ENCODE measurements around the gene ERBB4. TPM values are rescaled to one million over a fixed set of nuclear protein-coding genes. Genes with fewer than 3 reads are reported as not detected.

Gene ERBB4
- total RNA-seq, 1 donor from 2014 or later: 8.3 TPM

DNA sequence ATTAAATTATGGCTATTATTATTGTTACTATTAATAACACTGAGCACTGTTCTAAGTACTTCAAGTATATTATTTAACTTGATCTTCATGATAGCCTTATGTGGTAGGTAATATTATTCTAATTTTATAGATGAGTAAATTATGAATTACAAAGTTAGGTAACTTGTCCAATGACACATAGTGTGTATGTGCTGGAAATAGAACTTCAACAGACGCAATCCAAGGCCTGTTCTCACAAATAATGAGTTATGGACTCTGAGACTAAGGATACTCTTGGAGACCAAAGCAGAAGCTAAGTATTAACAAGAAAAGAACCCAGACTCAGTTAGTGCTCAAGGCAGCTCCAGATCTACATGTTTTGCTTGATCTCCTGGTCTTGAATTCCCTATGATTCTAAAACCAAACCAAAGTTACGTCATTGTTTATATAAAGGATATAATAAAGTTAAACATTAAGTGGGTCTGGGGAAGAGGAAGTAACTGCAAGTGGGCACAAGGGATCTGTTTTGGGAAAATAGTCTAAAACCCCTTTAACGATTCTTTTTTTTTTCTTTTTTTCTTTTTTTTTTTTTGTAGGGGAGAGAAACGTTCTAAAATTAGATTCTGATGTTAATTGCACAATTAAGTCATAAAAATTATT, 211.3 kb downstream of the ERBB4 start:
- H3K4me1 ChIP-seq: peaks cover 9% of the 10 kb centered on the region
- no peak overlapping the region for H3K27ac ChIP-seq (replicated peaks)
- TF ChIP-seq, protein P1, sequence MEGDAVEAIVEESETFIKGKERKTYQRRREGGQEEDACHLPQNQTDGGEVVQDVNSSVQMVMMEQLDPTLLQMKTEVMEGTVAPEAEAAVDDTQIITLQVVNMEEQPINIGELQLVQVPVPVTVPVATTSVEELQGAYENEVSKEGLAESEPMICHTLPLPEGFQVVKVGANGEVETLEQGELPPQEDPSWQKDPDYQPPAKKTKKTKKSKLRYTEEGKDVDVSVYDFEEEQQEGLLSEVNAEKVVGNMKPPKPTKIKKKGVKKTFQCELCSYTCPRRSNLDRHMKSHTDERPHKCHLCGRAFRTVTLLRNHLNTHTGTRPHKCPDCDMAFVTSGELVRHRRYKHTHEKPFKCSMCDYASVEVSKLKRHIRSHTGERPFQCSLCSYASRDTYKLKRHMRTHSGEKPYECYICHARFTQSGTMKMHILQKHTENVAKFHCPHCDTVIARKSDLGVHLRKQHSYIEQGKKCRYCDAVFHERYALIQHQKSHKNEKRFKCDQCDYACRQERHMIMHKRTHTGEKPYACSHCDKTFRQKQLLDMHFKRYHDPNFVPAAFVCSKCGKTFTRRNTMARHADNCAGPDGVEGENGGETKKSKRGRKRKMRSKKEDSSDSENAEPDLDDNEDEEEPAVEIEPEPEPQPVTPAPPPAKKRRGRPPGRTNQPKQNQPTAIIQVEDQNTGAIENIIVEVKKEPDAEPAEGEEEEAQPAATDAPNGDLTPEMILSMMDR (IDR thresholded peaks at IDR 0.05; ENCODE audit: borderline replicate concordance): no peak

DNA sequence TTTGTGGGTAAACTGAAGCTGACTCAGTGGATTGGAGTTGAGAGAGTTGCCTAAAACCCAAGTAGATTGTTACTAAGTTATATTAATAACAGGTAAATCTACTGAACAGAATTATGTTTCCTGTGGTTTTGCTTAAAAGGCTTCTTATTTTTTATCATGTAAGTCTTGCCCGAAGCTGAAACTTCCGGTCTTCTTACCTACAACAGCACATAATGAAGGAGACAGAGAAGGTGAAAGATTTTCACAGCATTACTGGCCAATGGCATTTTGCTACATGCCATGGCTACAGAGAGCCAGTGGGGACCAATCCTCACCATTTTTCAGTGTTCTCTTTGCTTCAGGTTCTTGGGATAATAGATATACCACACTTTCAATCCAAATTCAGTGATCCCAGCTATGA, 220.0 kb downstream of the ERBB4 start:
- intact Hi-C loops (cut with micrococcal nuclease): no loop called here
- no peak overlapping the region for H3K27ac ChIP-seq (replicated peaks)
- TF ChIP-seq, protein P1 (IDR thresholded peaks at IDR 0.05; ENCODE audit: borderline replicate concordance): no peak
- no peaks in the 10 kb centered on the region for H3K27me3 ChIP-seq (ENCODE audit: low read depth)
- no peaks in the 10 kb centered on the region for H3K36me3 ChIP-seq
- H3K4me3 ChIP-seq: no peak overlapping the region
- peaks cover 6% of the 10 kb centered on the region for H3K4me1 ChIP-seq
- no peaks in the 10 kb centered on the region for H3K9me3 ChIP-seq (replicated peaks)
- DNase-seq: no peak

More for the DNA sequence above, 211.3 kb downstream of the ERBB4 start:
- H3K36me3 ChIP-seq: no peaks in the 10 kb centered on the region
- no peak for DNase-seq
- intact Hi-C loops (cut with micrococcal nuclease): no loop called here
- H3K27me3 ChIP-seq (ENCODE audit: low read depth): no peaks in the 10 kb centered on the region
- H3K9me3 ChIP-seq (replicated peaks): no peaks in the 10 kb centered on the region
- no peak overlapping the region for H3K4me3 ChIP-seq

DNA sequence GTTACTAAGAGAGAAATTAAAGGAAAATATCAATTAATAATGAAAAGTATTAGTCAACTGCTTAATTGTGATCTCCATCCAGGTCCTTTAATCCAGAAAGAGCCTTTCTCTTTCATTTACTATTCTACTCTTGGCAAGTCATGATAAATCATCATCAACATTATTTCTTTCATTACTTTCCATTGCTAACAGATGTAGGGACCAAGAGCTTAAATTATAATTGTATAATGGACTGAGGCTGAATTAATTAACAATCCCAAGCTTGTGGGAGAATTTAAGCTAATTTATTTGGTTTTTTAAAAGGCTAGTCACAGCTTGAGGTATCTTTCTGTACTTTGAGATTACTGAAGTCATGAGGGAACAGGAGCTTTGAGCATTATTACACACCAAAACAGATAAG, 223.9 kb downstream of the ERBB4 start:
- Histone ChIP-seq H3K36me3 (no peaks in the 10 kb centered on the region), H3K4me3 (no peak overlapping the region), H3K27ac (replicated peaks) (no peak overlapping the region), H3K4me1 (peaks cover 6% of the 10 kb centered on the region), H3K27me3 (ENCODE audit: low read depth) (no peaks in the 10 kb centered on the region), H3K9me3 (replicated peaks) (no peaks in the 10 kb centered on the region)
- intact Hi-C loops (cut with micrococcal nuclease): no loop called here
- DNase-seq: no peak
- TF ChIP-seq, protein P1 (IDR thresholded peaks at IDR 0.05; ENCODE audit: borderline replicate concordance): no peak

DNA sequence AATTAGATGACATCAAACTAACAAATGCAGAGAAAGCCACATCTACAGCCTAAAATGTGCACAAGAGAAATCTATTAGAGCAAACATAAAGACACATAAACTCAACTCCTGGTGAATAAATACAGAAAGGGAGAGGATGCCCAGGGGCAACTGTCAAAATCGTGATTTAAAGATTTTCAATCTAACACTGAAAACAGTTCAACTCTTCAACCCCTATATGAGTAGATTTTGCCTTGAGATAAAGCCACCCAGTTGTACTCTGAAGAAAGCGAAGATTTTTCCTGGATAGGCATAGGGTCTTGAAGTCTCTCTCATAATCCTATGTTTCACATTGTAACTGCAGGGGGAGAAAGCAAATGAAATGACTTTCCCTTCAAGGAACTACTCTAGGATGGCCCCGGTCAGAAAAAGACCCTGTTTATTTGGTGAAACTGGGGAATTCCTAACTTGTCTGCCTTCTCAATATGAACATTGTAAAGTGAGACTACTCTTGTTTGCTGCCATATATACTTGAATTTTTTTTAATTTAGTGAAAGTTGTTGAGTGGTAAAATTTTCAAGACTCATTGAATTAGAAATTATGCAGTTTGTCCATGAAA, 226.7 kb downstream of the ERBB4 start:
- Histone ChIP-seq H3K36me3 (no peaks in the 10 kb centered on the region), H3K4me1 (peaks cover 6% of the 10 kb centered on the region), H3K9me3 (replicated peaks) (no peaks in the 10 kb centered on the region), H3K4me3 (no peak overlapping the region), H3K27me3 (ENCODE audit: low read depth) (no peaks in the 10 kb centered on the region), H3K27ac (replicated peaks) (no peak overlapping the region)
- TF ChIP-seq, protein P1 (IDR thresholded peaks at IDR 0.05; ENCODE audit: borderline replicate concordance): no peak
- intact Hi-C loops (cut with micrococcal nuclease): no loop called here
- DNase-seq: no peak

DNA sequence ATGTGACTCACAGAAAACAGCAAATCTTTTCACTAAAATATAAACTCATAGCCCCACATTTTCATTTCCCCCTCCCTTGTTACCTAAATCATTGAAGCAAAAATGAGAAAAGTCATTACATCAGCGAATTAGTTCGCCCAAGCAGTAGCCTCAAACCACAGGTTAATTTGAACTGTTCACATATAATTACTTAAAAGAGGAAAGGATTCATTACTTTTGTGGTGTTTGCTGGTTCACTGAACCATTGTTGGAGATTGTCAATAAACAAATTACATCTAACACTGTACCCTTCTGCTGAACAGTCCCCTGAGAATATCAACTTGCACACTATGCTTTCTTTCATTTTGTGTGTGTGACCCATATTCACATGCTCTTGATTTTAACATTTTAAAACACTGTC, 238.7 kb downstream of the ERBB4 start:
- H3K27ac ChIP-seq (replicated peaks): no peak overlapping the region

More for the DNA sequence above, 238.7 kb downstream of the ERBB4 start:
- intact Hi-C loops (cut with micrococcal nuclease): no loop called here
- H3K36me3 ChIP-seq: no peaks in the 10 kb centered on the region
- no peaks in the 10 kb centered on the region for H3K4me1 ChIP-seq
- no peaks in the 10 kb centered on the region for H3K27me3 ChIP-seq (ENCODE audit: low read depth)
- H3K4me3 ChIP-seq: no peak overlapping the region
- TF ChIP-seq, protein P1 (IDR thresholded peaks at IDR 0.05; ENCODE audit: borderline replicate concordance): no peak
- no peaks in the 10 kb centered on the region for H3K9me3 ChIP-seq (replicated peaks)
- DNase-seq: no peak
